ENCODE measurements around the gene FAM169A.
"Not testable (repeated sequence)": the region's sequence is repeated elsewhere in the genome, so short reads cannot be mapped to it uniquely, and the experiment has no call there.

FAM169A gene

DNA sequence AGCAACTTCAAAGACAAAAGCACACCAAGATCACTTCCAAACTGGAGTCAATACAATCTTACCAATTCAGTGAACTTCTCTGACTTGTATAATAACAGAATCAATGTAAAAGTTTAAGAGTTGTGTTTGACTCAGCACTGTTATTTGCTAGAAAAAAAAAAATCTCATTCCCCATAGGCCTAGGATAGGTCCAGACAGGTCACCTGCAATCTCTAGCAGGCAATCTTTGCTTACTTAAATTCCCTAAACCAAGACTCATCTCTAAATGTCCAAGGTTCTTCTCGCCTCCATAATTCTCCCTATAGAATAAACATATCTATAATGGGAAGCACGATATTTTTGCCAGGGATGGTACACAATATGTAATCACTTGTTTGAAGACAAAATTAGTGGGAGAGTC lies 2.5 kb downstream of the FAM169A start:
- DNase-seq (ENCODE audit: extremely low read depth, low read depth) = no peak
- no peak for TF ChIP-seq CTCF (IDR thresholded peaks at IDR 0.05; ENCODE audit: low read depth, low read length)

DNA sequence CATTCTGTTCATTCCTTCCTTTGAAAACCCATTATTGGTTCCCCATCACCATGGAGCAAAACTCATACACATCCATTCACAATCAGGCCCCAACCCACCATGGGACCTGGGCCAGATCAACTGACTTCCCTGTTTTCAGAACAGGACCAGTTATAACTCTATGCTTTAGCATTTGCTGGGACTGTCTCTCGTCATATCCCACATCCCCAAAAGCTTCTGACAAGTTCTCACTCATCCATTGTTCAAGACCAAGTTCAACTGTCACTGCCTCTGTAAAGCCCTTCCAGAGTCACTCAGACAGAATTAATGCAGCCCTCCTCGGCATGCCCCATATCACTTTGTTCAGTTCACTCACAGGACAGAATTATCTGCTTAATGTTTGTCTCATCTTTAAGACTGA lies 4.0 kb downstream of the FAM169A start:
- TF ChIP-seq CTCF (IDR thresholded peaks at IDR 0.05; ENCODE audit: low read depth, low read length) = no peak

DNA sequence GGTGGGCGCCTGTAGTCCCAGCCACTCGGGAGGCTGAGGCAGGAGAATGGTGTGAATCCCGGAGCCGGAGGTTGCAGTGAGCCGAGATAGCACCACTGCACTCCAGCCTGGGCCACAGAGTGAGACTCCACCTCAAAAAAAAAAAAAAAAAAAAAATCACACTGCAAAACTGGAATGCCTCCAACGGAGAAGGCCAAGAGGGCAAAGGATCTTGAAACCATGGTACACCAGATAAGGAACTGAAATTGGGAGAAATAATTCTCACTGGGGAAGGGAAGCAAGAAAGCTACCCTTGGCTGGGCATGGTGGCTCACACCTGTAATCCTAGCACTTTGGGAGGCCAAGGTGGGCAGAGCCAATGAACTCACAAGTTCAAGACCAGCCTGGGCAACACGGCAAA lies 9.2 kb downstream of the FAM169A start:
- not testable (repeated sequence) for DNase-seq (ENCODE audit: extremely low read depth, low read depth)

More for the DNA sequence above, 4.0 kb downstream of the FAM169A start:
- DNase-seq (ENCODE audit: extremely low read depth, low read depth) = no peak

DNA sequence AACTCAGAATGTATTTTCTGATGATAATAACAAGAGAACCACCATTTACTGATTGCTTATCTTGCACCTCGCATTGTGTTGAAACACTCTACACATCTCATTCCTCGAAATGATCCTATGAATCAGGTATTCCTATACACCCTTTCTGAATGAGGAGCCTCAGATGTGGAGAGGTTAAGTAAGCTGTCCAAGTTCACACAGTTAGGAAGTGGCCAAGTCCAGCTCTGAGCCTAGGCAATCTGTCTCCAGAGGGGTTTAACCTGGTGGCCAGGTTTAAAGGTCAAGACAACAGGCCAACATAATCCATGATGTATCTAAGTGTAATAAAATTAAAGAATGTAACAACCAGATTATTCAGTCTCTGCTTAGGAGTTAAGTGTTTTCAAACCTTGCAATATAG lies 12.9 kb downstream of the FAM169A start:
- no peak for DNase-seq (ENCODE audit: extremely low read depth, low read depth)
- no peak for TF ChIP-seq CTCF (IDR thresholded peaks at IDR 0.05; ENCODE audit: low read depth, low read length)

GRCh38 chr5:74851684-74852353 lies 14.4 kb downstream of the FAM169A start:
- peak; percentile 22 for DNase-seq (ENCODE audit: extremely low read depth, low read depth)

GRCh38 chr5:74850789-74851425 lies 15.3 kb downstream of the FAM169A start:
- TF ChIP-seq CTCF (IDR thresholded peaks at IDR 0.05; ENCODE audit: low read depth, low read length) = no peak
- DNase-seq (ENCODE audit: extremely low read depth, low read depth) = no peak

More at GRCh38 chr5:74851684-74852353, 14.4 kb downstream of the FAM169A start:
- no peak for TF ChIP-seq CTCF (IDR thresholded peaks at IDR 0.05; ENCODE audit: low read depth, low read length)

DNA sequence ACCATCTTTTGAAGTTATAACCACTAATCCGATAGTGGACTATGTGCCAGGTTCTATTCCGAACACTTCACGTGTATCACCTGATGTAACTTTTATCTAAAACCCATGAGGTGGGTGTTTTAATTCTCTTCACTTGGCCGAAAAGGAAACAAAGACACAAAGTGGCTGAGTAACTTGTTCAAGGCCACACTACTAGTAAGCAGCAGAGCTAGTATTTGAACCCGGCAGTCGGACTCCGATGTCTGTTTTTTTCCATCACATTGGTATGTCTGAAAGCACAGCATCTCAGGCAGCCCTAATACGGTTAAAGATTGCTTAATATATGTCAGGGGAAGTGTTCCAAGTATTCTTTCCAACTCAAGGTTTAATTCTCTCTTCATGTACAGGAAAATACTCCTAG lies 16.2 kb downstream of the FAM169A start:
- no peak for TF ChIP-seq CTCF (IDR thresholded peaks at IDR 0.05; ENCODE audit: low read depth, low read length)
- no peak for DNase-seq (ENCODE audit: extremely low read depth, low read depth)
